Astrocyte of the spinal cord (primary cell): ENCODE results near the gene ARPIN.
"Not testable (repeated sequence)": the region's sequence is repeated elsewhere in the genome, so short reads cannot be mapped to it uniquely, and the experiment has no call there.

Source experiments
- DNase-seq: peaks from one replicate; pipeline ENCODE4 v3.0.0; 2011; ENCODE audit warnings: low read depth, low spot score
- H3K4me3 ChIP-seq: 2 replicates; pipeline ENCODE4 v1.5.1; 2011; ENCODE audit warnings: low read depth, mild to moderate bottlenecking, low read length, moderate library complexity
- in situ Hi-C: cut with HindIII; loops from 2 replicates; pipeline ENCODE4 v1.10.0; 2017; ENCODE audit warnings: low sequenced_read_pairs
- TF ChIP-seq, protein P1 (sequence below): IDR thresholded peaks from 2 replicates; pipeline ENCODE4 v1.5.1; 2012; ENCODE audit warnings: low read depth, mild to moderate bottlenecking, low read length, inconsistent platforms

ARPIN gene

DNA sequence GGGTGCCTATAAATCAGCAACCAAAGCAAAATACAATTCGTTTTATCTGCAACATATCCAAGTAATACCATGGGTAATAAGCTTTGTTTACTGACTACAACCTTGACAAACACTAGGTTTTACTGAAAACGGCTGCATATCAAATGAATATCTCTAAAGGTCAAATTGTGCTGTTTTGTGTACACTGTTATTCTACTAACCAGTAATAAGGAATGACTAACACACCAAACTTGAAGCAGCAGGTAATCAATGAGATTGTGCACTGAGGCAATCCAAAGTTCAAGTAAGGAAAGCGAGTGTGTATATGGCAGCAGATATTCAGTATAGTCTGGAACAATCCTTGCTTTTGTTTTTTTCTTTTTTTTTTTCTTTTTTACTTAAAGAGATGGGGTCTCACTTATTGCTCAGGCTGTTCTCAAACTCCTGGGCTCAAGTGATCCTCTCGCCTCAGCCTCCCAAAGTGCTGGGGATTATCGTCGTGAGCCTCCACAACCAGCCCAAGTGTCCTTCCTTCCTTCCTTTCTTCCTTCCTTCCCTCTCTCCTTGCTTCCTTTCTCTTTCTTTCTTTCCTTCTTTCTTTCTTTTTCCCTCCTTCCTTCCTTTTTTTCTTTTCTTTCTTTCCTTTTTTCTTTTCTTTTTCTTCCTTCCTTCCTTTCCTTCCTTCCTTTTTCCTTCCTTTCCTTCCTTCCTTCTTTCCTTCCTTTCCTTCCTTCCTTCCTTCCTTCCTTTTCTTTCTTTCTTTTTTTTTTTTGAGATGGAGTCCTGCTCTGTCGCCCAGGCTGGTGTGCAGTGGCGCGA lies 53.9 kb downstream of the ARPIN start:
- no peak for DNase-seq
- in situ Hi-C loops, result loop anchor here (25.0 kb wide), 1 partner anchor 97 kb away; the partner anchor contains the start of gene MESP1
- no peak overlapping the region for H3K4me3 ChIP-seq
- TF ChIP-seq, protein P1, sequence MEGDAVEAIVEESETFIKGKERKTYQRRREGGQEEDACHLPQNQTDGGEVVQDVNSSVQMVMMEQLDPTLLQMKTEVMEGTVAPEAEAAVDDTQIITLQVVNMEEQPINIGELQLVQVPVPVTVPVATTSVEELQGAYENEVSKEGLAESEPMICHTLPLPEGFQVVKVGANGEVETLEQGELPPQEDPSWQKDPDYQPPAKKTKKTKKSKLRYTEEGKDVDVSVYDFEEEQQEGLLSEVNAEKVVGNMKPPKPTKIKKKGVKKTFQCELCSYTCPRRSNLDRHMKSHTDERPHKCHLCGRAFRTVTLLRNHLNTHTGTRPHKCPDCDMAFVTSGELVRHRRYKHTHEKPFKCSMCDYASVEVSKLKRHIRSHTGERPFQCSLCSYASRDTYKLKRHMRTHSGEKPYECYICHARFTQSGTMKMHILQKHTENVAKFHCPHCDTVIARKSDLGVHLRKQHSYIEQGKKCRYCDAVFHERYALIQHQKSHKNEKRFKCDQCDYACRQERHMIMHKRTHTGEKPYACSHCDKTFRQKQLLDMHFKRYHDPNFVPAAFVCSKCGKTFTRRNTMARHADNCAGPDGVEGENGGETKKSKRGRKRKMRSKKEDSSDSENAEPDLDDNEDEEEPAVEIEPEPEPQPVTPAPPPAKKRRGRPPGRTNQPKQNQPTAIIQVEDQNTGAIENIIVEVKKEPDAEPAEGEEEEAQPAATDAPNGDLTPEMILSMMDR, result no peak

DNA sequence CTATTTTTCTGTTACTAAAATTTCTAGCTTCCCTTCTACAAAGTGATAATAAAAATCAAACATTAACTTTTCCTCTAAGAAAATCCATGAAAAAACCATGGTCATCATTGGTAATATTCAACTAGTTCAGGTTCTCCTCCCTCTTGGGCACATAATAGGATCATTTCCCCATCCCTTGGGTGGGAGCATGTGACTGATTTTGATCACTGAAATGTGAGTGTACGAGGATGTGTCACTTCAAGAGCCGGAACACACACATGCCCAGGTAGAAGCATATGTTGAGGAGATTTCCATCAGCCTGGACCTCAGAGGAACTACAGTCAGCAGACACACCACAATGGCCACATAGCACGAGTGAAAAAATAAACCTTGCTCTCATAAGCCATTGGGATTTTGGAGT lies 55.1 kb downstream of the ARPIN start:
- TF ChIP-seq, protein P1, result no peak
- in situ Hi-C loops, result loop anchor here (25.0 kb wide), 1 partner anchor 95 kb away; the partner anchor contains the start of gene MESP1
- no peak overlapping the region for H3K4me3 ChIP-seq
- no peak for DNase-seq

DNA sequence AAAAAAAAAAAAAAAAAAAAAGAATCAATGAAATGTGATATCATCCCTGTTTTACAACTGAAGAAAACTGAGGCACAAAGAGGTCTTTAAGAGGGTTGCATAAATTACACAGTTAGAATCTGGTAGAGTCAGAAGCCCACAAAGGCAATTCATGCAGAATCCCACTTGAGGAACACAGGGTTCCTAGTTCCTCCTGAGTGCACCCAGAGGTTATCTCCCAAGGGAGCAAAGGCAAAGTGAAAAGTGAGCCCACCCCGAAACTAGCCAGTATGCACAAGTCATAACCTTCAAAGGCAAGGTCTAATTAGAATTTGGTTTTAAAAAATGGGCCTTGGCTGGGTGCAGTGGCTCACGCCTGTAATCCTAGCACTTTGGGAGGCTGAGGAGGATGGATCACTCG lies 56.8 kb downstream of the ARPIN start:
- TF ChIP-seq, protein P1, result no peak
- DNase-seq, result no peak
- in situ Hi-C loops, result loop anchor here (25.0 kb wide), 1 partner anchor 94 kb away; the partner anchor contains the start of gene MESP1
- no peak overlapping the region for H3K4me3 ChIP-seq

DNA sequence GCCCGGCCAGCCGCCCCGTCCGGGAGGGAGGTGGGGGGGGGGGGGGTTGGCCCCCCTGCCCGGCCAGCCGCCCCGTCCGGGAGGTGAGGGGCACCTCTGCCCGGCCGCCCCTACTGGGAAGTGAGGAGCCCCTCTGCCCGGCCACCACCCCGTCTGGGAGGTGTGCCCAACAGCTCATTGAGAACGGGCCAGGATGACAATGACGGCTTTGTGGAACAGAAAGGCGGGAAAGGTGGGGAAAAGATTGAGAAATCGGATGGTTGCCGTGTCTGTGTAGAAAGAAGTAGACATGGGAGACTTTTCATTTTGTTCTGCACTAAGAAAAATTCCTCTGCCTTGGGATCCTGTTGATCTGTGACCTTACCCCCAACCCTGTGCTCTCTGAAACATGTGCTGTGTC lies 57.9 kb downstream of the ARPIN start:
- H3K4me3 ChIP-seq, DNase-seq: not testable (repeated sequence)
- in situ Hi-C loops, result loop anchor here (25.0 kb wide), 1 partner anchor 93 kb away; the partner anchor contains the start of gene MESP1

DNA sequence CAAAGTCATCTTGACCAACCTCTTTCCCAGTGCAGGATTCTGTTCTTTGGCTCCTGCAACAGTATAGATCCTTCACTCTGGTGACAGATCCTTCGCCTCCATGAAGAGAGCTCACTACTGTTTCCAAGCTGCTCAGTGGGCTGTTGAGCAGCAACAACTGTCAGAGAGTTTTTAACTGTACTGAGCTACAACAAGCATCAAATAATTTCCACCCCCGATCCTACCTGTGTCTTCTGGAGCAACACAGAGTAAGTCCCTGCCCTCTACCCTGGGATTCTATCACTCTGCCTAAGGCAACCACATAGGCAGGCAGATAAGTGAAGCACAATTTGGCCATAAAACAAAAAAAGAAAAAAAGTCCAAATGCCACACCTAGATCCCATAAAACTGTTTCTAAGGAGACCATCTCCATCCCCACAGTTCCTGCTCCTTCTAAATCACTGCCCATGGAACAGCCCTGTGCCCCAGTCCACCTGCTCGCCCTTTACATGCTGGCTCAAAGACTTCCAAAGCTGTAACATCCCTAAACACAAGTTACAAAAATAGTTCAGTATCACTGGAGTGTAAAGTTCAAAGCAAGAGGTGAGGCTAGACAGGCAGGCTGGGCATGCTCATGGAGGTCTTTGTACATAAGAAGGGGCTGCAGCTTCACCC lies 60.3 kb downstream of the ARPIN start:
- TF ChIP-seq, protein P1, result no peak
- H3K4me3 ChIP-seq, result no peak overlapping the region
- DNase-seq, result no peak
- in situ Hi-C loops, result loop anchor here (25.0 kb wide), 1 partner anchor 90 kb away; the partner anchor contains the start of gene MESP1

DNA sequence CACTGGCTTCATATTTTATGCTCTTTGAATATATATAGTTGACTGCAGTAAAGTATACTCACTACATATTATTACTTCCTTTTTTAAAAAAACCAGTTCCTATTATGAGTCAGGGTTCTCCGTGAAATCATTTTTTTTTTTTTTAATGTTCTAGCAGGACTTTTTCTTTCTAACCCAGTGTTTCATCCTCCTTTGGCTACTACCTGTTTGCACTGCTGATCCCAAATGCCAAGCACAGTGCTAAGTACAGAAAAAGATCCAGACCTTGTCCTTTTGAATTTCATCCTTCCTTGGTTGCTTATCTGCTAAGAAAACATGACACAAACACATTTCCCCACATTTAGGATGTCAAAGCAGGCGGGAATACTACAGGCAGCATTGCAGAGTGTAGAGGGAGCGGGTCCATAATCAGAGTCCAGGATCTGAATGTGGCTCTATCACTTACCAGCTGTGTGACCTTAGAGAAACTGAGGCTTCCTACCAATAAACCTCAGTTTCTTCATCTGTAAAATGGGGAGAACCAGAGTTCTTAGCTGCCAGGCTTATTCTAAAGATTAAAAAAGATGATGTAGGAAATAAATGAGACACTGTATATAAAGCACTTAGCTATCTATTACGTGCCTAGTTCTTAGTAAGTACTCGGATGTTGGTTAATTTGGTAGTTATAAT lies 60.9 kb downstream of the ARPIN start:
- in situ Hi-C loops, result loop anchor here (25.0 kb wide), 1 partner anchor 90 kb away; the partner anchor contains the start of gene MESP1
- no peak overlapping the region for H3K4me3 ChIP-seq
- DNase-seq, result no peak
- TF ChIP-seq, protein P1, result no peak
